Gastrocnemius medialis (tissue), 4 donors: ENCODE data around the gene B2M. TPM values are rescaled to one million over a fixed set of nuclear protein-coding genes. Genes with fewer than 3 reads are reported as not detected.

Experiments
- ATAC-seq, 2 donors: fragments of 150-250 bp; one replicate each; pipeline ENCODE4 v1.9.1; 2016
- DNase-seq, 2 donors: peaks; one replicate each; pipeline ENCODE4 v3.0.0-alpha.2; 2019
- H3K27ac ChIP-seq, 4 donors: fragments of 200-600 bp; sonication (generic); 1 replicate in 1 of 4; 2 replicates in 3 of 4; pipeline ENCODE4 v1.5.1; 2016 to 2018; ENCODE audit warnings: mild to moderate bottlenecking in 2 of 4, moderate library complexity in 1 of 4
- H3K27me3 ChIP-seq, 3 donors: fragments of 200-600 bp; sonication (generic) in 2 of 3; 1 replicate in 1 of 3; 2 replicates in 2 of 3; pipeline versions ENCODE4 v1.5.1 to v1.6.0; 2016 to 2019; ENCODE audit warnings: mild to moderate bottlenecking in 1 of 3, moderate library complexity in 1 of 3
- H3K36me3 ChIP-seq, 2 donors: fragments of 200-600 bp; sonication (generic) in 1 of 2; one replicate each; pipeline ENCODE4 v1.5.1; 2017 to 2018
- H3K4me1 ChIP-seq, 2 donors: fragments of 200-600 bp; sonication (generic) in 1 of 2; one replicate each; pipeline ENCODE4 v1.5.1; 2016 to 2017; ENCODE audit warnings: mild to moderate bottlenecking in 2 of 2
- H3K4me3 ChIP-seq, 4 donors: fragments of 200-600 bp; sonication (generic) in 3 of 4; 1 replicate in 1 of 4; 2 replicates in 3 of 4; pipeline ENCODE4 v1.5.1; 2016 to 2019; ENCODE audit warnings: mild to moderate bottlenecking in 2 of 4
- H3K9me3 ChIP-seq, 3 donors: fragments of 200-600 bp; sonication (generic) in 2 of 3; 1 replicate in 1 of 3; 2 replicates in 2 of 3; pipeline ENCODE4 v1.5.1; 2016 to 2019
- CTCF ChIP-seq, 5 experiments: fragments of 450-650 bp in 3 of 5; fragments of 200-600 bp in 2 of 5; sonication (generic) in 2 of 5; IDR thresholded peaks in 4 of 5; conservative IDR thresholded peaks in 1 of 5; 1 replicate in 4 of 5; 2 replicates in 1 of 5; pipeline ENCODE4 v1.5.1; 2016 to 2019; ENCODE audit warnings: antibody characterized with exemption in 5 of 5, mild to moderate bottlenecking in 3 of 5, moderate library complexity in 3 of 5
- POLR2A ChIP-seq, 2 donors: fragments of 450-650 bp; IDR thresholded peaks; one replicate each; pipeline ENCODE4 v1.6.1; 2017; ENCODE audit warnings: antibody characterized with exemption in 2 of 2, mild to moderate bottlenecking in 2 of 2, moderate library complexity in 2 of 2
- in situ Hi-C, 4 donors: fragments of 200-750 bp; cut with MboI; loops; one replicate each; pipeline versions ENCODE4 v1.15.0 to v1.8.0; 2017; ENCODE audit warnings: low sequenced_read_pairs in 4 of 4
- intact Hi-C: fragments of 100-400 bp; cut with DNase I; formaldehyde crosslinking; loops from one replicate; pipeline ENCODE4 v1.15.1; 2023; ENCODE audit warnings: low total_unique reads
- total RNA-seq, 4 donors: library from RNA; depleted of rRNA; stranded (reverse); fragments of >200 nt; gene quantifications; one replicate each; pipeline versions ENCODE4 v1.1.0 to v1.2.3, GENCODE V29; 2016

B2M gene
- total RNA-seq, 4 donors from 2014 or later, result 787 to 1,106 (median 928) TPM

- peaks cover under 1 to 24% of the 10 kb centered on the region in 2 donors for H3K36me3 ChIP-seq
- in situ Hi-C loops (loop anchor here in 1 of 4 donors (5.0 to 25.0 kb wide), 2 partner anchors 50 to 925 kb away; partner anchors contain the start of genes ELL3, SERF2 and SPG11), intact Hi-C loops (loop anchor here (5.0 to 10.0 kb wide), 5 partner anchors 170 to 925 kb away; partner anchors contain the start of genes CTDSPL2, GOLM2, SHF and SQOR)
- peak overlapping the region; percentile 91 to 97 (median 94) for H3K4me3 ChIP-seq
- TF ChIP-seq POLR2A (IDR thresholded peaks at IDR 0.05), result peak in 1 of 2 donors; percentile 45
- no peak for TF ChIP-seq CTCF (IDR thresholded peaks at IDR 0.05 in 4 of 5, conservative IDR thresholded peaks at IDR 0.05 in 1 of 5)
- H3K27me3 ChIP-seq, result no peaks in the 10 kb centered on the region
- H3K9me3 ChIP-seq, result no peaks in the 10 kb centered on the region
- H3K4me1 ChIP-seq, result peaks cover 21 to 28% of the 10 kb centered on the region in 2 donors
- peak overlapping the region; percentile 96 to 99 (median 98) for H3K27ac ChIP-seq
- ATAC-seq, result peak; percentile 41 to 57
- DNase-seq, result peak; percentile 59 to 65
These were observed 1.2 kb downstream of the B2M start for GRCh38 chr15:44712346-44713005.

DNA sequence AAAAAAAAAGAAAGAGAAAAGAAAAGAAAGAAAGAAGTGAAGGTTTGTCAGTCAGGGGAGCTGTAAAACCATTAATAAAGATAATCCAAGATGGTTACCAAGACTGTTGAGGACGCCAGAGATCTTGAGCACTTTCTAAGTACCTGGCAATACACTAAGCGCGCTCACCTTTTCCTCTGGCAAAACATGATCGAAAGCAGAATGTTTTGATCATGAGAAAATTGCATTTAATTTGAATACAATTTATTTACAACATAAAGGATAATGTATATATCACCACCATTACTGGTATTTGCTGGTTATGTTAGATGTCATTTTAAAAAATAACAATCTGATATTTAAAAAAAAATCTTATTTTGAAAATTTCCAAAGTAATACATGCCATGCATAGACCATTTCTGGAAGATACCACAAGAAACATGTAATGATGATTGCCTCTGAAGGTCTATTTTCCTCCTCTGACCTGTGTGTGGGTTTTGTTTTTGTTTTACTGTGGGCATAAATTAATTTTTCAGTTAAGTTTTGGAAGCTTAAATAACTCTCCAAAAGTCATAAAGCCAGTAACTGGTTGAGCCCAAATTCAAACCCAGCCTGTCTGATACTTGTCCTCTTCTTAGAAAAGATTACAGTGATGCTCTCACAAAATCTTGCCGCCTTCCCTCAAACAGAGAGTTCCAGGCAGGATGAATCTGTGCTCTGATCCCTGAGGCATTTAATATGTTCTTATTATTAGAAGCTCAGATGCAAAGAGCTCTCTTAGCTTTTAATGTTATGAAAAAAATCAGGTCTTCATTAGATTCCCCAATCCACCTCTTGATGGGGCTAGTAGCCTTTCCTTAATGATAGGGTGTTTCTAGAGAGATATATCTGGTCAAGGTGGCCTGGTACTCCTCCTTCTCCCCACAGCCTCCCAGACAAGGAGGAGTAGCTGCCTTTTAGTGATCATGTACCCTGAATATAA is 2.0 kb downstream of the B2M start:
- Histone ChIP-seq H3K9me3 (no peaks in the 10 kb centered on the region), H3K4me1 (peaks cover 21 to 28% of the 10 kb centered on the region in 2 donors), H3K36me3 (peaks cover 5 to 32% of the 10 kb centered on the region in 2 donors), H3K27me3 (no peaks in the 10 kb centered on the region), H3K27ac (peak overlapping the region; percentile 96 to 99 (median 98)), H3K4me3 (peak overlapping the region; percentile 91 to 97 (median 94))
- in situ Hi-C loops (loop anchor here in 1 of 4 donors (5.0 to 25.0 kb wide), 2 partner anchors 51 to 926 kb away; partner anchors contain the start of genes ELL3, SERF2 and SPG11), intact Hi-C loops (loop anchor here (5.0 to 10.0 kb wide), 5 partner anchors 171 to 924 kb away; partner anchors contain the start of genes CTDSPL2, GOLM2, SHF and SQOR)
- ATAC-seq, result no peak
- DNase-seq, result no peak
- no peak for TF ChIP-seq POLR2A (IDR thresholded peaks at IDR 0.05)
- no peak for TF ChIP-seq CTCF (IDR thresholded peaks at IDR 0.05 in 4 of 5, conservative IDR thresholded peaks at IDR 0.05 in 1 of 5)

DNA sequence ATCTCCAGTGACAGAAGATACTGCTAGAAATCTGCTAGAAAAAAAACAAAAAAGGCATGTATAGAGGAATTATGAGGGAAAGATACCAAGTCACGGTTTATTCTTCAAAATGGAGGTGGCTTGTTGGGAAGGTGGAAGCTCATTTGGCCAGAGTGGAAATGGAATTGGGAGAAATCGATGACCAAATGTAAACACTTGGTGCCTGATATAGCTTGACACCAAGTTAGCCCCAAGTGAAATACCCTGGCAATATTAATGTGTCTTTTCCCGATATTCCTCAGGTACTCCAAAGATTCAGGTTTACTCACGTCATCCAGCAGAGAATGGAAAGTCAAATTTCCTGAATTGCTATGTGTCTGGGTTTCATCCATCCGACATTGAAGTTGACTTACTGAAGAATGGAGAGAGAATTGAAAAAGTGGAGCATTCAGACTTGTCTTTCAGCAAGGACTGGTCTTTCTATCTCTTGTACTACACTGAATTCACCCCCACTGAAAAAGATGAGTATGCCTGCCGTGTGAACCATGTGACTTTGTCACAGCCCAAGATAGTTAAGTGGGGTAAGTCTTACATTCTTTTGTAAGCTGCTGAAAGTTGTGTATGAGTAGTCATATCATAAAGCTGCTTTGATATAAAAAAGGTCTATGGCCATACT is 4.0 kb downstream of the B2M start:
- H3K36me3 ChIP-seq, result peaks cover 5 to 39% of the 10 kb centered on the region in 2 donors
- H3K4me1 ChIP-seq, result peaks cover 20 to 28% of the 10 kb centered on the region in 2 donors
- H3K27ac ChIP-seq, result peak overlapping the region; percentile 27 to 99 (median 64)
- TF ChIP-seq CTCF (IDR thresholded peaks at IDR 0.05 in 4 of 5, conservative IDR thresholded peaks at IDR 0.05 in 1 of 5), result no peak
- no peak for TF ChIP-seq POLR2A (IDR thresholded peaks at IDR 0.05)
- ATAC-seq (no peak), DNase-seq (no peak)
- in situ Hi-C loops (loop anchor here in 1 of 4 donors (25.0 kb wide), 1 partner anchor 928 kb away; the partner anchor contains the start of genes ELL3 and SERF2), intact Hi-C loops (loop anchor here (10.0 kb wide), 1 partner anchor 470 kb away; the partner anchor contains the start of gene SHF)
- H3K4me3 ChIP-seq, result peak overlapping the region in 2 of 4 donors; percentile 91 to 94
- H3K27me3 ChIP-seq, result no peaks in the 10 kb centered on the region
- no peaks in the 10 kb centered on the region for H3K9me3 ChIP-seq

DNA sequence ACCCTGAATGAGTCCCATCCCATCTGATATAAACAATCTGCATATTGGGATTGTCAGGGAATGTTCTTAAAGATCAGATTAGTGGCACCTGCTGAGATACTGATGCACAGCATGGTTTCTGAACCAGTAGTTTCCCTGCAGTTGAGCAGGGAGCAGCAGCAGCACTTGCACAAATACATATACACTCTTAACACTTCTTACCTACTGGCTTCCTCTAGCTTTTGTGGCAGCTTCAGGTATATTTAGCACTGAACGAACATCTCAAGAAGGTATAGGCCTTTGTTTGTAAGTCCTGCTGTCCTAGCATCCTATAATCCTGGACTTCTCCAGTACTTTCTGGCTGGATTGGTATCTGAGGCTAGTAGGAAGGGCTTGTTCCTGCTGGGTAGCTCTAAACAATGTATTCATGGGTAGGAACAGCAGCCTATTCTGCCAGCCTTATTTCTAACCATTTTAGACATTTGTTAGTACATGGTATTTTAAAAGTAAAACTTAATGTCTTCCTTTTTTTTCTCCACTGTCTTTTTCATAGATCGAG is 4.5 kb downstream of the B2M start:
- Histone ChIP-seq H3K4me3 (peak overlapping the region in 1 of 4 donors; percentile 1), H3K9me3 (no peaks in the 10 kb centered on the region), H3K27ac (peak overlapping the region in 3 of 4 donors; percentile 30 to 99 (median 97)), H3K36me3 (peaks cover 5 to 39% of the 10 kb centered on the region in 2 donors), H3K27me3 (no peaks in the 10 kb centered on the region), H3K4me1 (peaks cover 14 to 28% of the 10 kb centered on the region in 2 donors)
- in situ Hi-C loops, result loop anchor here in 1 of 4 donors (25.0 kb wide), 1 partner anchor 929 kb away; the partner anchor contains the start of genes ELL3 and SERF2
- intact Hi-C loops, result loop anchor here (10.0 kb wide), 1 partner anchor 469 kb away; the partner anchor contains the start of gene SHF
- TF ChIP-seq CTCF (IDR thresholded peaks at IDR 0.05 in 4 of 5, conservative IDR thresholded peaks at IDR 0.05 in 1 of 5), result no peak
- TF ChIP-seq POLR2A (IDR thresholded peaks at IDR 0.05), result no peak
- ATAC-seq (no peak), DNase-seq (no peak)
